ENCODE data around the gene CARHSP1.
"Not testable (repeated sequence)": the region's sequence is repeated elsewhere in the genome, so short reads cannot be mapped to it uniquely, and the experiment has no call there.

Gene CARHSP1
- total RNA-seq = 24.3 to 31.0 reads per million in 2 donors

DNA sequence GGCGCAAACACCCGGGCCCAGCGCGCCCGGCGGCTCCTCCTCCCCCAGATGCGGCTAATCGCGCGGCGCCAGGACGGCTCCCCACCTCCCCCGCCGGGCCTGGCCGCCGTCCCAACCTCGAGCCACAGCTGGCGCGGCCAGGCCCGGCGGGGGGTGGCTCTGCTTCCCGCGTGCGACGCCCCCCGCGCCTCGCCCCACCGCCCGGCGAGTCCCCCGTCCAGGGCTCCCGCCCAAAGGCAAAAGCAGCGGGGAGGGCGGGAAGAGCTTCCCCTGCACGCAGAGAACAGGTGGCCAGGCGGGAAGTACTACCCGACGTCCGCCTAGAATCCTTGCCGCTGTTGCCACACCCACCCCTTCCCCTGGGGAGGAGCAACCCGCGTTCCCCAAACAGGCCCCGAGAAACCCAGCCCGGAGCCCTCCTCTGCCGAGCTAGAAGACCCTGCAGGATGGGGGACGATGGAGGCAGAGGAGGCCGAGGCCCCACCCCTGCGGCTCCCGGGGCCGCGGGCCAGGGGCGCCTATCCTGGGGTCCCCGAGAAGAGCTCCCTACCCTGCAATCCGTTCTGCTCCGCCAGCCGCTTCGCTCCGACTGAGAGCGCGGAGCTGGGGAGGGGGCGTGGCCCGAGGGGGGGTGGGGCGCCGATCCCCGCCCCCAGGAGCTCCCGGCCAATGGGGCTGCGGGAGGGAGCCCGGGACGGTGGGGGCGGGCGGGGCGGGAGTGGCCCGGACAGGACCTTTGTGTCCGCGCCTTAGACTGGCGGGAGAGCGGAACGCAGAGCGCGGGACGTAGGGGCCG, at the start of gene CARHSP1:
TSS of gene CARHSP1 (minus strand) at position 591 of the 796 bp plus-strand sequence. CDS start 9,678 bp downstream, outside the sequence.
- DNase-seq = peak; percentile 67 to 95 (median 70)

DNA sequence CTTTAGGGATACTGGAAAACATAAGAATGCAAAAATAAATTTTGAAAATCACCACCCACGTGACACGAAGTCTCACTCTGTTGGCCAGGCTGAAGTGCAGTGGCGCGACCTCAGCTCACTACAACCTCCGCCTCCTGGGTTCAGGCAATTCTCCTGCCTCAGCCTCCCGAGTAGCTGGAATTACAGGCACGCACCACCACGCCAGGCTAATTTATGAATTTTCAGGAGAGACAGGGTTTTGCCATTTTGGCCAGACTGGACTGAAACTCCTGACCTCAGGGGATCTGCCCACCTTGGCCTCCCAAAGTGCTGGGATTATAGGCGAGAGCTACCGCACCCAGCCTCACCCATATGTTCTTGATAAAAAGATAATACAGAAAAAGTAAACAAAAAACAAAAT, 48.5 kb upstream of the CARHSP1 start:
- not testable (repeated sequence) for DNase-seq

DNA sequence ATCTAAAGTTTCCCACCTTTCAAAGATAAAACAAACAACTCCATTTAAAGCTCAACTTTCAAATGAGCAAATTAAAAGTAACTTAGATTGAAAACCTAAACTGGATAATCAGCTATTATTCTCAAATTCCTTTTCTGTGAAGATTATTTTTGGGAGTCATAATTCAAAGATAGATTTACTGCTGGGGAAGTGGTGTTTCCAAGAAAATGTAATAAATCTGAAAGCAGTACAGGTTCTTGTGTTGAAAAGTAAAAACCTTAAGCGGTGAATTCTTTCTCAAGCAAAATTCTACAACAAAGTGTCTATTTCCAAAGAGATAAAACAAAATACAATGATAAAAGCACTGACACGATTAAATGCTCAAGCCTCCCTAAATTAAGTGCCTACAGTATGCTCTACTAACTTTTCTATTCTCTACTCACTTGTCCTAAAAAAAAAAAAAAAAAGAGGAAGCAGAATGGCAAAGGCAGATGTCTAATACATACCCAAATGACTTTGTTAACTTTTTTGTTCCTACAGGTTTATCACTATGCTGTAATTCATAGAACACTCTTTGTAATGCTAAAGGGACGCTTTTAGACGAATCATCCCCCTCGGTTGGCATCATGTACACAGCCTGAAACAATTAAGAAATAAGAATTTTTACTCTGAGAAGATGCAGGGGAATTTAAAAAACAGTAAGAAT, 47.9 kb upstream of the CARHSP1 start:
- no peak for DNase-seq

DNA sequence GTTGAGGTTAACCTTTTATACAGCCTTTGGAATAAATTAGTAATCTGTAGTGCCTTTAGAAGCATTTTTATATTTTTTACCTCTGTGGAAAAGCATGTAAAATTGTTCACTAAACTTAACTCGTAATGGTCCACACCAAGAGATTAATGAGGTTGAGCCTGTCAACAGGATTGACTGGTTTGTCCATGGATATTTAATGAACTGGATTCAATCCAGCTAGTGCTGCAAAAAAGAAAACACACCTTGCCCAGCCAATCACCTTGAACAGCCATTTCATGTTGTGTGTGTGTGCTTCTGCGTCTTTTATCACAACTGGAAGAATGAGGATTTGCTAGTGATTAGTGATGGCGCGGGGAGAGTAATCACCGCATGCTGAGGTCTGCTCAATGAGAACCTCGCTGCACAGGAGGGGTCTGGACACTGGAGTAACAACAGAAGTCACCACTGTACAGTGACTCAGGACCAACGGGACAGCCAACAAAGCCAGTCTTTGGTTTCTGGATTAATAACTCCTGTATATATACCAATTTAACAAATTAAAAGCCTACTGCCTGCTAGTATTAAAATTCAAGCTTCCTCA, 47.0 kb upstream of the CARHSP1 start:
- no peak for DNase-seq

DNA sequence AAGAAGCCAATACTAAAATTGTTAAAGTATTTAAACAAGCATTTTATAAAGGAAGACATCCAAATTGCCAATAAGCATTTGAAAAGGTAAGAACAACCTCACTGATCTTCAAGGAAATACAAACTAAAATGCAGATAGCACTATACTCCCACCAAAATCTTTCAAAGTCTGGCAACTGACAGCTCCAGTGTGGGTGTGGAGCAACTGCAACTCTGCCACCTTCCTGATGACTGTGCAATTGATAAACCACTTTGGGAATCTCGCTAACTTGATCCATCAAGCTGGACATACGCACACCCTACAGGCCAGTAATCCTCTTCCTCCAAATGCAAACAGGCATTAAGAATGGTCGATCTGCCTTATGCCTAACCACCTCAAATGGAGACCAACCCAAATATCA, 45.3 kb upstream of the CARHSP1 start:
- no peak for DNase-seq

DNA sequence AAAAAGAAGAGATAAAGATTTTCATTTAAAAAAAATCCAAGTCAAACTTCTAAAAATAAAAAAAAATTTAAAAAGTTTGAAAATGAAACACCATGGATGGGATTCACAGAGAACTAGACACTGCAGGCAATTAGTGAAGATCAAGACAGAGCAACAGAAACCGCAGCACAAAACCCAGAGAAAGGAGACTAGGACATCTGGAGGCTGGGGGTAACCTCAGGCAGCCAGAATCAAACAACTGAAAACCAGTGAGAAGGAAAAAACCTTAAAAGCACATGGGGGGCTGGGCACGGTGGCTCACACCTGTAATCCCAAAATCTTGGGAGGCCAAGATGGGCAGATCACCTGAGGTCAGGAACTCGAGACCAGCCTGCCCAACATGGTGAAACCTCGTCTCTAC, 44.0 kb upstream of the CARHSP1 start:
- no peak for DNase-seq

DNA sequence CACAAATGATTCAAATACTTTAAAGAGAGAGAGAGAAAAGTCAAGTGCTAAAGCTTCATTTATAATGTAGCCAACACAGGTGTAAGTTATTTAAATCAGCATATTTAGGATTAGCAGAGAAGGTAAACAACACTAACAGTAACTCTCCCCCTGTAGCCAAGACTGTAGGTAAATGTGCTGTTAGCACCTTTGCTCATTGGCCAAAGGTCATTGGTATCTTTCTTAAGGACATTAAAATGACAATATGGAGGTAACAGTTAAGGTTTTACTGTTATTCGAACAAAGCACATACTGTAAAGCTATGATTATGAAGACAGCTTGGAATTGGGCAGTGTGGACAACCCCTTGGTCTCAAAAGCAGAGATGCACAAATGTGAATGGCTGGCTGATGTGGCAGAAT, 42.0 kb upstream of the CARHSP1 start:
- DNase-seq = no peak

DNA sequence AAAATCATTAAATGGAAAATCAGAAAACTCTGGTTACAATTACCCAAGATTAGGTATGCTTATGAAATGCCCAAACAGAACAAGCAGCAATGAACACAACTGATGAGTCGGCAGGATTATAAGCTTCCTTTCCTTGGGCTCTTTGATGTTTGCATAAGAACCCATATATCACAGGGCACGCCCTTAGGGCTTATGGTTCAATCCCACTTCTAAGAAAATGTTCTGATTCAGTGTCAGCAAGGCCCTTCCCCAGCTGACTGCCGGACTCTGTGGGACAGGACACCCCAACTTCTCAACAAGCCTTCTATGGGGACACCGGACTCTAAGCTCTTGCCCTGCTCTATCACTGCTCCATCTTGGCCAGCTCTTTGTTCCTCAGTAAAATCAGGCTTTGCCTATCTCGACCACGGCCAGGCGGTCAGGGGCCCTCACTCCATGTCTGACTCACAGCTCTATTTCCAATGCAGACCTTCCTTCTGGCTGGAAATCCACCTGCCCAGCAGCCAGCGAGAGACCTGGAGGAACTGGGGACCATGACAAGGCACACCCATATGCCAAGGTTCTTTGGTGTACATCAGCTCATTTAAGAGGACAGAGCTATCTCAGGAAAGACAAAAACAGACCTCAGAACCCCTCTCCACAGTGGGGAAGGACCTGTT, 40.1 kb upstream of the CARHSP1 start:
- DNase-seq = no peak

DNA sequence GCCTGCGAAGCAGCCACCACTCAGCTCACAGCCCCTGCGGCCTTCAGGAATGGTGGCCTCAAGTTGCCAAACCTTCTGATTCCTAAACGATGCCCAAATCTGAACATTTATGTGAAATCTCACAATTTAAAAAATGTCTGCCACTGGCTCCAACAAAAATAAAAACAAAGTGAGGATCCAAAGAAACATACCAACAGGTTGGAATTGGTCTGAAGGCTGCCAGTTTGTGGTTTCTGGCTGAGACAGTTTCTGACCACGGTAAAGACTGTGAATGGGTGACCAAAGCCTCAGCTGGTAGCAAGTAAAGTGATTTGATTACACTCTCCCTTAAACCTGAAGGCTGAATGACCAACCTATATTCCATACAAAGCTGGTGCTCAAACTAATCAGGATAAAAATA, 38.3 kb upstream of the CARHSP1 start:
- no peak for DNase-seq

DNA sequence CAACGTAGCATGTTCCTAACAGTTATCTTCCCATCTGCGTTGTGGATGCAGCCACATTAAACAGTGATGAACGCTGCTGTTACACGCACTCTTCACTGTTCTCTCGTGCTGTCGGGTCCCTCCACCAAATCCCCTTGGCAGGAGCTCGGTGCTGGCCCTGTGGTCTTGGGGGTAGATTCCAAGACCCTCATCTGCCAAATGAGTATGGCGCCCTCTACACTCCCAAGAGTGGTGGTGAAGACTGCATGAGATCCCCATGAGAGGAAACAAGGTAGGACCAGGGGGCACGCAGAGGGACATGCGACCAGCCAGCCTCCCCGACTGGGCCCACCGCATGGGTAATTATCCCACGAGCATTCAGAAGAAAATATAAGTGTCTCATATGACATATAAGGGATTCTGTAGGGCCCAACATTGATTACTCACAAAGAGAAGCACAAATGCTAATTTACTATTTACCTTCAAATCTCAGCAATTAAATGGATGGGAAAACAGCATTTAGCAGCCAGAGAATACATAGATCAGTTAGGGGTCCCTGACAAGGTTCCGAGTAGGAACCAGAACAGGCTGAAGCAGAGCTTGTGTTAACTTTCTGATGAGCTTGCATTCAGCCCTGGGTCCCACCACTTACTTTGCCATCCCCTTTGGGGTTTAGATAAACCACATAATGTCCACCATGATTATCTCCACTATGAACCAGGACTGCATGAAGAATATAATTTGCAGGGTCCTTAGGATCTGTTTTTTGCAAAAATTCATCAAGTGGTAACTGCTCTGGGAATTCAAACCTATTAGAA, 37.2 kb upstream of the CARHSP1 start:
- no peak for DNase-seq

DNA sequence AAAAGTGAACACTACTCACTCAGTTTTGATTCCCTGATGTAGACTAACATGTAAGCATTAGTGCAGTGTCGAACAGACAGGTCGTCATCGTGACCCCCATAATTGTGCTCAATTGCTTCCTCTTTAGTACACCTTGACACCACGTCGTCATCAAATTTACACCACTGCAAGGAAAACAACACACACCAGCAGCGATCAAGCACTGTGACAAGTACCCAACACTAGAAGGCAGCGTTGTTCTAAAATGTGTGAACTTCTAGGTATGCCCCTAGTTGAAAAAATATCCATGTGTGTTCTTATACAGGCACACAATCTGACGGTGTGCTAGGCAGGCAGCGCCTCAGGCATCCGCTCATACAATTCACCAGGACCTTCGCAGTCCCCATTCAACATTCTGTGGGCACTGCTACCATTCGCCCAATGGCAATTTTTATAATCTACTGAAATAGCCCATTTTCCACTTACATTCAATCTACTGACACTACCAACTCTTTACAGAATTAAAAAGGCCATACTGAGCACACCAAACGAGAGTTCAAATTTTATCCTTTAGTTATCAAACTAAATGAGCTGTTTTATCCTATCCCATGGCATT, 36.5 kb upstream of the CARHSP1 start:
- DNase-seq = peak in 1 of 5 experiments; percentile 66

DNA sequence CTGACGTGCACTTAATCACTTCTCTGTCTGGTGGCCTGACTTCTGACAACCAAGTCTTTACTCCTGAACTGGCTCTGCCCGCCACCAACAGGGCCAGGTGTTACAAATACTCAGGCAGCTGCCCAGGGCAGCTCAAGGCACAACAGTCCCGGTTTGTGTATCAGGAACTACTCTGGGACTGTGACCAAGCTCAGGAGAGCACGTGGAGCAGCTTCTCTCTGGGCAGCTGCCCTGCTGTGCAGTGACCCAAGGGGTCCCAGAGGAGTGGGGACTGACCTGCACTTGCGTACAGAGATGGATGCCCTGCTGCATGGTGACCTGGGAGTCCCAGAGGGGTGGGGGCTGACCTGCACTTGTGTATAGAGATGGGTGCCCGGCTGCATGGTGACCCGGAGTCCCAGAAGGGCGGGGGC, 35.2 kb upstream of the CARHSP1 start:
- DNase-seq = no peak

DNA sequence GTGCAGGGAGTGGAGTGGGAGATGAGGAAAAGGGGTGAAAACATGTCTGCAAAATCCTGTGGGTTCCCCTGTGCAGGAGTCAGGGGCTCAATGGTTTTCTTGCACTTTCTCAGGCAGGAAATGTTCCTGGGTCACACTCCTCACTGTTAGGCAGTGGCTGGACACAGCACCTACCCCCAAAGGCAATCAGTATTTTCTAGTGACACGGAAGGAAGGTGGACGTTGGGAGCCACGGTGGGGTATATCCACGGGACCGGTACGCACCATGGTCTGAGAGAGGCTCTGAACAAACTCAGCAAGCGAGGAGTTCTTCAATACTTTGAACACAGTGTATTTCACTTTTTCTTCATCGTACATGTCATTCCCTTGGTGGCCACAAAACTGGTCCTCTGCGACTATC, 34.2 kb upstream of the CARHSP1 start:
- DNase-seq = no peak

DNA sequence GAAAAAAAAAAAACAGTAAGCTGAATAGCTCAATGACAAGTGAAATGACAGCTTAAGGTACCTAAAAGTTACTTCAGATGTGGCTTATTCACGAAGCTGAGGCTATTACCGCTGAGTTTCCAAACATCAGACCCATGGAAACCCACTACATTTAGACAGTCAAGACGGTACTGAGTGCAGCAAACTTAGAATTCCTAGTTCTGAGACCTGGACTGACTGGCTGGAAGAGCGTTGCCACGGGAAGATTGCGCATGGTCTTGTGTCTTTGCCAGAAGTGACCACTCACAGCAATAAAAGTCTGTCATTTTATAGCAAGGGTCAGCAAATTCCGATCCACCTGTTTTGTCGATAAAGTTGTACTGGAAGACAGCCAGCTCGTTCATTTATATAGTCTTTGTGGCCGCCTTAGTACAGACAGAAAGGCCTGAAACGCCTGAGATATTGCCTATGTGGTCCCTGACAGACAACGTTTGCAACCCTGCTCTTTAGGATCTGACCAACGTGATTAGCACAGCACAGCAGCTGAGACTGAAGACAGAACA, 32.6 kb upstream of the CARHSP1 start:
- no peak for DNase-seq

DNA sequence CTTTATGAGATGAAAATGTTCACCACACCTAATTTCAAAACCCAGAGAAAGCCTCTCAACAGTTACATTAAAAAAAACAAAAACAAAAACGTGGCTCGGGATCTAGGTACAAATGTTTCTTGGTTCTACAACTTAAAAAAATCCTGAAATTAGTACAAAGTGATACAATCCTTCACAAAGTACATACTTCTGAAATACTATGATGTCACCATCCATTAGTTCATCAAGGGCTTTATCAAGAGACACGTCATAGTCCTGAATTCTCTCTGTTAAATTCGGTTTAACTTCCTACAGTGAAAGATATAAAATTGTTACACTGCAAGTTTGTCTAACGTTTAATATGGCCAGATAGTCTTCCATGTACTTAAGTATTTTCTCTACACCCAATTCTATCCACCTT, 31.5 kb upstream of the CARHSP1 start:
- no peak for DNase-seq

DNA sequence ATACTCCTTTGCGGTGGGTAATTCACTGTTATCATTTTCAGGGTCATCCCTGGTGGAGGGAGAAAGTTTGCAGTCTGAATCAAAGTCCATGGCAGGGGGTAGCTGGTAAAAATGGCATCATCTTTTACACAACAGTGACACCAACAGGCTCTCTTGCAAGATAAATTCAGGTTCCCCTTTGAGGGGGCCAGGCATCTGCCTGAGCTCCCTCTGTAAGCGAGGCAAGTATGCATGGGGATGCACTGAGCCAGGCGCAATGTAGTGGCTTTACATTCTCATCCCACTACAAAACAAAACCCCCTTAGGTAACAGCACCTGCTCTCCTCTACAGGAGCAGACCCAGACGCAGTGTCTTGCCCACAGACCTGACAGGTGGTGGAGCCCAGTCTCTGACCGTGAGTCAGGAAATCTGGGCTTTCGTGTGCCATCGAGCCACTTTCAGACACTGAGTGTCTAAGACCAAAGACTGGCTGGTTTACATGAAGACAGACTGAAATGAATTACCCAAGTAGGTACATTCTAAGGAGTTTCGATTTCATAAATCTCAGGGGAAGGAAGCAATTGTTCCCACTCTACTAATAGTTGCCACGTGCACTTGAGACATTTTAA, 31.0 kb upstream of the CARHSP1 start:
- no peak for DNase-seq

DNA sequence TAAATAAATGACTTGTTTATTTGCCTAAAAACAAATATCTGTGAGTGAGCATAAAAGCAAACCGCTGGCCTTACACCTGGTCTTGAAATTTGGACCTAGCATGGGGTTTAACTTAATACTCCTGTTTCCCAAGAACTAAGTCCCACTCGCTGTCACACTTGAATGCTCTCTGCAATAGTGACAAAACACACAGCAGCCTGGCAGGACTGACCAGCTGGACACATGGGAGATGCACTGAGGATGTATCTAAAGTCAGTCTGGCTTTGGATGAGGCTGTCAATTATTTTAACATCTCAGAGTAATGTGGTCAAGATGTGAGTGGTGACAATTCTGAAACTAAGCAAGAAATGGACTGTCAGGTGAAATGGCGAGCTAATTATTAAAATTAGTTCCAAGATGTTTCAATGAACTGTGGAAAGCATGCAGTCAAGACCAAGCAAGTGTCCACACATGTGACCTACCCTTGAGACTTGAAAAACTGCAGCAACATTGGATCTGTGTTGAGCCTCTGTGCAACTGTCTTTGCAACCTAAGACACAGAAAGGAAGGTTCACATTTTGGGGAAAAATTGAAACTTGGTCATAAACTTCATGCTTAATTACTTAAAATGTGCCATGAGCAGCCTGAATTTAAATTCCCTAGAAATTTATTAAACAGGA, 30.0 kb upstream of the CARHSP1 start:
- DNase-seq = no peak

DNA sequence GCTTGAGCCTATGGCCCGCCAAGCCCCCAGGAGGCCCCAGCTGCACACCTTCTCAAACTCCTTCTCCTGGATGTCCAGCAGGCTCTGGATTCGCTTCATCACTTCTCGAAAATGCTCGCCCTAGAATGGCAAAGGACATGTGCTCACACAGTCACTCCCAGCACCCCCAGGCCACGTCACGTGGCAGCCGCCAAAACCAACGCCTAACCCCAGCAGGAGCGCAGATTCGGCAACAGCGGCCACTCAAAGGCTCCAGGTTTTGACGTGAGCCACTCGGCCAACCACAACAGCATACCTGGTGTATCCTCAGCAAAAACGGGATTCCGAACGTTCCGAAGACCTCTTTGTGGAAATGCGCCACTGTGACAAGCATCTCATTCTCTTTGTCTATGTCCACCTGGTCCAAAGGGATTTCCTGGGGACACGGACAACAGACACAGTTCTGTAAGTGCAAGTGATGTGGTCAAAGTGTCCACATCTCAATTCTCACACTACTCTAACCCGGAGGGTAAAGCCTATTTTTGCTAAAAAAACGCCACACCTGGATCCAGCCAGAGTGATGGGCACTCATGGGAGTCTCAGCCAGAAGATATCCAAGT, 26.0 kb upstream of the CARHSP1 start:
- no peak for DNase-seq

DNA sequence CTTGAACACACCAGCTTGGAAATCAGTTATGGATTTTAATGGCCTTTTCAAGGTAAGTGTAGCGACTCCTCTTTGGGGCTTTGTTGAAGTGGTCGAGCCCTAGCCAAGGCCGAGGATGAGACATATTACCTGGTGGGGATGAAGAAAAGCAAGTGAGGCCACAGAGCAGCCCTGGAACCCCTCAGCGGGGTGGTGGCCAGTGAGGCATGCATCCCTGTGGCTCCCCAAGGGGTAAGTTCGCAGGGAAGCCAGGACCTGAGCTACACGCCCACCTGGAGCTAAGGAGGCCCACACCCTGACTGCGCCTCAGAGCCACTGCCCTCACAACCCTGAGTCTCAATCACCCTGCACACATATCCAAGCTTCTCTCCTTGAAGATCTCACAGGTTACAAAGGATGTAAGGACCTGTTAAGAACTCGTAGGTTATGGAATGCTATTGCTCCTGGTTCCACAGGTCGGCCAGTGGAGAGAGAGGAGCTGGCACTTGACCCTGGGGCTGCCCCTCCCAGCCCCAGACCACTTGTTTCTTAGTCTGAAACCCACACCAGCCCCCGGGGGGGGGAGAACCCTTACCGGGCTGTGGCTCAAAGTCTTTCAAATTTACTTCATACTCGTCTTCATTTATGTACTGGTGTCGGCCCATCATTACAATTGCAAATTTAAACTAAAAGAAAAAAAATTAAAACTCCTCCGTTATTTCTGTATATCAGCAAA, 25.3 kb upstream of the CARHSP1 start:
- no peak for DNase-seq

DNA sequence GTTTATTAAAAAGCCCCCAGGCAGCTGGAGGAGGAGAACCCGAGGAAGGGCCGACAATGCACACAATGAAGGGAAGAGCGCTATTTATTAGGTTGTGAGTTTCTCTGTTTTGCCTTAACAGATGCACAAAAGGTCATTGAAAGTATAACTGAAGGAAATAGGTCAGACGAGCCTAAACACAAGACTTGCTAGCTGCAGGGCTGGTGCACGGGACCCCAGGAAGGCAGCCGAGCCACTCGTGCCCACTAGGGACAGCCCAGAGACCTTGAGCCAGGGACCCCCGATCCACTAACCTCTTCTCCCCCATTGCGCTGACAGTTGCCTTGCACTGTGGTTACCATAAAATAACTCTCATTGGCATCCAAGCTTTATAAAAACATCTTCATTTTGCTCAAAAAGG, 24.6 kb upstream of the CARHSP1 start:
- DNase-seq = no peak
